AG09309 (cell line): ENCODE measurements around the gene P2RX2.

Experiments used
- DNase-seq: peaks from one replicate; pipeline ENCODE4 v3.0.0-alpha.2; 2010; ENCODE audit warnings: low read depth
- H3K4me3 ChIP-seq: 2 replicates; pipeline ENCODE4 v1.5.1; 2011; ENCODE audit warnings: mild to moderate bottlenecking, low read depth, low read length, moderate library complexity; ENCODE audit not compliant: control insufficient read depth
- CTCF ChIP-seq: IDR thresholded peaks from 2 replicates; pipeline ENCODE4 v1.5.1; 2011; ENCODE audit warnings: mild to moderate bottlenecking, low read depth, low read length, inconsistent platforms; ENCODE audit not compliant: insufficient read depth, control insufficient read depth; ENCODE audit errors: missing control alignments

Gene P2RX2

GRCh38 chr12:132617822-132618682, 524 bp upstream of the P2RX2 start:
- no peak for TF ChIP-seq CTCF
- no peak overlapping the region for H3K4me3 ChIP-seq
- no peak for DNase-seq

GRCh38 chr12:132619071-132619385, 452 bp downstream of the P2RX2 start:
- TF ChIP-seq CTCF, result no peak
- no peak for DNase-seq
- H3K4me3 ChIP-seq, result no peak overlapping the region

GRCh38 chr12:132619386-132620112, 973 bp downstream of the P2RX2 start:
- no peak overlapping the region for H3K4me3 ChIP-seq
- TF ChIP-seq CTCF, result no peak
- no peak for DNase-seq

GRCh38 chr12:132620113-132620898, 1.7 kb downstream of the P2RX2 start:
- no peak overlapping the region for H3K4me3 ChIP-seq
- no peak for TF ChIP-seq CTCF
- no peak for DNase-seq

- DNase-seq, result no peak
- no peak for TF ChIP-seq CTCF
Measured at GRCh38 chr12:132620899-132621656, 2.5 kb downstream of the P2RX2 start.

More at GRCh38 chr12:132620899-132621656, 2.5 kb downstream of the P2RX2 start:
- no peak overlapping the region for H3K4me3 ChIP-seq
